Measurements from ENCODE around the gene EID3.
"Not testable (repeated sequence)": the region's sequence is repeated elsewhere in the genome, so short reads cannot be mapped to it uniquely, and the experiment has no call there.

Gene EID3

DNA sequence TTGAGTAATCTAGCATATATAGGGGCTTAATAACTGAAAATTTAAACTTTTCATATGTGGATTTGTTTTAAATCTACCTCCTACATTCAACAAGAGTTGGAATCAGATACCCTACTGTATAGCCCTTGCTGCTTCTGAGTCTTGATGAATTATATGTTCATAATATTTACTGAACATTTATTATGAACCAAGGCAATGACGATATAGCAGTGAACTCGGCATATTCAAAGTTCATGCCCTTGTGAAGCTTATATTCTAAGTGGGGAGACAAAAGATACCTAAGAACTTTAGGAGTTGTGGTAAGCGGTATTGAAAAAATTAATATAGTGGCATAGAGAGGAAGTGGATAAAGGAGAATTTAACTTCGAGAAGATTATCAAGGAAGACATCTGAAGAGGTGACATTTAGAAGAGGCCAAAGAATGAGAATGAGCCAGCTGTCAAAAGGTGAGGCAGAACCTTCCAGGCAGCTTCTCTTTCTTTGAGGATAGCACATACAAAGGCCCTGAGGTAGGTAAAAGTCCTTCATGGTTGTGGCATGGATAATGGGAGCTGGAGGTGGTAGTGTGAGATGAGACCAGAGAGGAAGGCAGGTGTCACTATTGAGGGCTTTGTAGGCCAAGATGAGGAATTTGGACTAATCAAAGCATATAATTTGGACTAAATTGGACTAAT, 10.2 kb downstream of the EID3 start:
- no peak for DNase-seq

DNA sequence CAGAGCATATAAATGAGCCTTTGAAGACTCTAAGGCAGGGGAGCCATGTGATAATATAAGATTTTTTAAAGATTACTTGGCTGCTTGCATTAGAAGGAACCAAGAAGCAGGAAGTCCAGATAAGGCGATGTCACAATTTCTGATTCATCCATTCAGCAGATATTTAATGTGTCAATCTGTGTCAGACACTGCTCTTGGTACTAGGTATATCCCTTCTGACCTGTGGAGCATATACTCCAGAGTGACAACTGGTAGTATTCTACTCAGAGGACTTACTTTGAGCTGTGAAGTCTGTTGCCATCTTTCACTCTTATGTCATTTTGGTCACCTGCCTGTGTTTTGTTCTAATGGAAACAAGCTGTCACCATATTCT, 10.7 kb downstream of the EID3 start:
- DNase-seq = no peak

DNA sequence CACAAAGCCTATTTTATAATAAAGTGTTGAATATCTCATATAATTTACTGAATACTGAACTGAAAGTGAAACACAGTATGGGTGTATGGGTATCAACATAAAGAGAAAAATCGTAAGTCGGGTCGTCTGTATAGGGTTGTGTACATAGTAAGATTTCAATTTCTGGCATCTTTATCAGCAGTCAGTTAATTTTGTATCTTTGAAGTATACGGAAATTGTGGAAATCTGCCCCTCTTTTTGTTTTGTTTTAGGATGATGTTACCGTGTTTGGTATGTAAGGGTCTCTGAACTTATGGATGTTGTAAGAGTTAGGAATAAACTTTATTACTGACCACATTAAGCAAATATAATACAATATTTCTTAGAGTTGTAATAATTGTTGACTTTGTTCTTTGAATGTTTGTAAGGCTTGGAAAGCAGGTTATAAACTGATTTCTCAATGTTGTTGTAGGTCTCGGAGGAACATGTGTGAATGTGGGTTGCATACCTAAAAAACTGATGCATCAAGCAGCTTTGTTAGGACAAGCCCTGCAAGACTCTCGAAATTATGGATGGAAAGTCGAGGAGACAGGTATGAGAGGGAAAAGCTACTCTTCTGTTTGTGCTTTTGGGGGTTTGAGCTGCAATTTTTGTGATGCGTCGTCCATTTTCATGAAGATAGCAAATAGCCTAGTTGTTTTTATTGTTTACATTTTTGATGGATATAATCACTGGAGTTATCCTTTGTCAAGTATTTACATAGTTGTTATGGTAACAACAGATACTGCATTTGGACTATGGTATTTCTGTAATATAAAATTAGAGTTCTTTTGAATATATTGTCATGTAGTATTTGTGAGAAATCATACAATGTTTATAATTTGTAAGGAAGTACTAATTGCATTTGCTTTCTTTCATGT, 12.0 kb downstream of the EID3 start:
- no peak for DNase-seq

DNA sequence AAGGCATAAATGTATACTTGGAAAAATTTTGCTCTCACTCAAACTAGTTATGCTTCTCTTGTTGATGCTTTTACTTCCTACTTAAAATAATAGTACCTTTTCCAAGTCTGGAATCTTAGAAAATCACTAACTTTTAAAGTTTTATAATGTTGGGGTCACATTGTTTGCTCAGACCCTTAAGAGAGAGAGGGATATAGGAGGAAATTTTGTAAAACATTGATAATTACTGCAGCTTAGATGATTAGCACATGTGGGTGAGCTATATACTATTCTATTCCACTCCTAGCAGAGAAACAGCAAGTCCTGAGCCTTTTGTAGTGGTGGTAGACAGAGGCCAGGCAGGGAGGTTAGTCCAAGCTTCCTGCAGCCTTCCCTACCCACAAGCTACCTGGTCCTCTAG, 13.4 kb downstream of the EID3 start:
- no peak for DNase-seq

DNA sequence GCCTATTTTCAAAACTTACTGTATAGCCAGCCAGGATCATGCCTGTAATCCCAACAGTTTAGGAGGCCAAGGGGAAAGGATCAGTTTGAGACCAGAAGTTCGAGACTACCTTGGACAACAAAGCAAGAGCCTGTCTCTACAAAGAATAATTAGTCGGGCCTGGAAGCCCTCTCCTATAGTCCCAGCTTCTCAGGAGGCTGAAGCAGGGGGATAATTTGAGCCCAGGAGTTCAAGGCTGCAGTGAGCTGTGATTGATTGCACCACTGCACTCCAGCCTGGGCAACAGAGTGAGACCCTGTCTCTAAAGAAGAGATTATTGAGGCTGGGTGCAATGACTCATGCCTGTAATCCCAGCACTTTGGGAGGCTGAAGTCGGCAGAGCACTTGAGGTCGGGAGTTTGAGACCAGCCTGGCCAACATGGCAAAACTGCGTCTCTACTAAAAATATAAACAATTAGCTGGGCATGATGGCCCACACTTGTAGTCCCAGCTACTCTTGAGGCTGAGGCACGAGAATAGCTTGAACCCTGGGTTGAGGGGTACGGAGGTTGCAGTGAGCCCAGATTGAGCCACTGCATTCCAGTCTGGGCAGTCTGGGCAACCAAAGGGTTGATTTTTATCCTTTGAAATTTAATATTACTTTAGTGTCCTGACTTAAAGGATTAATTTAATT, 14.1 kb downstream of the EID3 start:
- DNase-seq = no peak

DNA sequence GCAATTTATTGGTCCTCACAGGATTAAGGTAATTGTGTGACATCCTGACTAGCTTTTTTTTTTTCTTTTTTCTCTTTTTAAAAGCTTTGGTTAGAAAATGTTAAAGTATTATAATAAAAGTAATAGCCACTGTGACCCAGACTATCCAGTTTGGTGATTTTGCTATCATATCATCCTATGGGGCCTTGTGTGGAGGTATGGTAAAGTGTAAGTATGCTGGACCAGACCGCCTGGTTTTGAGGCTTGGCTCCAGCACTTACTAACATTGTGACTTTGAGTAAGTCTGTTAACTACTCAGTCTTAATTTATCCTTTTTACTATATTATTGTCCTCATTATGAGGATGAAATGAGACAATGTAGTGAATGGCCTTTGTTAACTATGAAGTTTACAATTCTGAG, 15.5 kb downstream of the EID3 start:
- no peak for DNase-seq

DNA sequence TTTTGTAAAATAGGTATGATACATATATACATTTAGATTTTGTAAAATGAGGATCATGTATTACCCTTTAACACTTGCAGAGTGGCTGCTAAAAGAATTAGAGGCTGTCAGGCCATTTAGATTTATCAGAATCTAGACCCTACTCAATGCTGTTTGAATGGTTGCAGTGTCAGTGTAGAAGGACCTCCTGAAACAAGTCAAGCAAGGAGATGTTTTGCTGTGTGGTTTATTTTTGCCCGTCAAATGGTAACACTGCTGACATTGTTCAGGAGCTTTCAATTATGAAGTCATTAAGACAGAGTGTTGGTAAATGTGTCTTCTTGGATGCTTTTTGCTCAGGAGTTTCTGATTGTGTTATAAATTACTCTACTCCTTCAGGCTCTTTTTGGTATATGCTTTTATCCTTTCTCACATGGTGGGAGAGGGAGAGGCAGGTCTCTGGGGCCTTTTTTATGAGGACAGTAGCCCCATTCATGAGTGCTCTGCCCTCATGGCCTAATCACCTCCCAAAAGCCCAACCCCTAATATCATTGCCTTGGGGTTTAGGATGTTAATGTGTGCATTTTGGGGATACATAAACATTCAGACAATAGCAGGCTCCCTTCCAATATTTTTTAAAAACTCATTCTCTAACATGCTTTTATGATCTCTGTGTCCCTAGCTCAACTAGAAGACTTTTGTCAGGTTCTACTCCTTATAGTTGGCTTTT, 16.5 kb downstream of the EID3 start:
- DNase-seq = no peak

DNA sequence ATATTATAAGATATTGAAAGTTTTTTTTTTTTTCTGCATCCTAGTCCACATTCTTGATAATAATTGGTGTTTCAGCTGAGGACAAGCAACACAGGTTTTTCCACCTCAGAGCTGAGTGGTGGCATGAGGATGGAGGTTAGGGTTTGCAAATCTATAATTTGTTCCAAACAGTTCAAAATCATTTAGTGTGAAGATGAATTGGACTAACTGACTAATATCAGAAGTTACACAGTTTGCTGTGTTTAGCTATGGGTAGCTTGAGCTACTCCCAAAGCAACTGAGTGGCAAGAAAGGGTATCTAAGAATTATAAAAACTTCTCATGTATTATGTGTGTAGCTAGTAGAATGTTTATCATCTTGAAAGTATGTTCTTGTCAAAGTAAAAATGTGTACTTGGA, 17.1 kb downstream of the EID3 start:
- no peak for DNase-seq

DNA sequence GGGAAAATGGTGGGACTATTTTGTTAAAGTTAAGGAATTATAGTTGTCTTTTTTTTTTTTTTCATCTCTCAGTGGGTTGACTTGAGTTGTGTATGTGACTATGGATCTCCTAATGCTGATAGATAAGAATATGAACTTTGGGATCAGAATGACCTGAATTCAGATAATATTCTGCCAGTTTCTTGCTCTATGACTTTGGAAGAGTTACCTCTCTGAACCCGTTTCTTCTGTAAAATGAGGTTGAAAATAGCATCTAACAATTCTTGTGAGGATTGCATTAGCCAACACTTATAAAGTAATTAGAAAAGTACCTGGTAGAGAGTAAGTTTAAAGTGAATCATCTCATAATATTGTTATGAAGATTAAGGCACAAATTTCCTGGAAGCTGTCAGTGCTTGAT, 18.4 kb downstream of the EID3 start:
- DNase-seq = no peak

DNA sequence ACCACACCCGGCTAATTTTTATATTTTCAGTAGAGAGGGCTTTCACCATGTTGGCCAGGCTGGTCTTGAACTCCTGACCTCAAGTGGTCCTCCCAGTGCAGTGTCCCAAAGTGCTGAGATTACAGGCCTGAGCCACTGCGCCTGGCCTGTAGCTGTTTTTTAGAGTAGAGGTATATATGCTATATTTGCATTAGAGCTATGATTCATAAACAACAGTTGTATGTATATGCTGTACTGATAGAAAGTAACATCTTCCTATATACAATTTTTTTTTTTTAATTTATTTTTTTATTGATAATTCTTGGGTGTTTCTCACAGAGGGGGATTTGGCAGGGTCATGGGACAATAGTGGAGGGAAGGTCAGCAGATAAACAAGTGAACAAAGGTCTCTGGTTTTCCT, 19.0 kb downstream of the EID3 start:
- not testable (repeated sequence) for DNase-seq

DNA sequence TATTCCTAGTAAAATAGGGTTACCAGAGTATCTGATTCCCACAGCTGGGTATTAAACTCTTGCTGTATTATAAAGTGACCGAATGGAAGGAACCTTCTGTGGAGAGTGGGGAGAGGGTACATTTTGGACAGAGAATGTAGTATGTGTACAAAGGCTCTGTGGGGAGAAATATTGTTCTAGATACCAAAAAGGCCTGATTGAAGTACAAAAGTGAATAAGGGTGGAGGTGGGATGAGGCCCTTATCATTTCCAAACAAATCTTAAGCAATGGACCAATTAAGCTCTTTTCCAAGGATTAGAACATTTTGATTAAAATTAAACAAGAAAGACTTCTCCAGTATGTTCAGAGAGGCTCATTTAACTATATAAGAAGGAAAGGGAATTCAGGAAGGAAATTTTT, 20.4 kb downstream of the EID3 start:
- DNase-seq = no peak

DNA sequence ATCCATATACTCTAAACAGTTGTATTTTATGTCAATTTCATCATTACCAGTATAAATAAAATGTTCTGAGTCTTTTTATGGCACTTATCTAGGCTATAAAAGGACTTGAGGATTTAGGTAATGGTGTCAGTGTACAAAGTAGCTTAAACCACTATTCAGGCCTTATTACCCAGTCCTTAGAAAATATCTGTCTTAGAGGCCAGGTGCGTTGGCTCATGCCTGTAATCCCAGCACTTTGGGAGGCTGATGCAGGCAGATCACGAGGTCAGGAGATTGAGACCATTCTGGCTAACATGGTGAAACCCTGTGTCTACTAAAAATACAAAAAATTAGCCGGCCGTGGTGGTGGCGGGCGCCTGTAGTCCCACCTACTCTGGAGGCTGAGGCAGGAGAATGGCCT, 24.7 kb downstream of the EID3 start:
- DNase-seq = not testable (repeated sequence)

DNA sequence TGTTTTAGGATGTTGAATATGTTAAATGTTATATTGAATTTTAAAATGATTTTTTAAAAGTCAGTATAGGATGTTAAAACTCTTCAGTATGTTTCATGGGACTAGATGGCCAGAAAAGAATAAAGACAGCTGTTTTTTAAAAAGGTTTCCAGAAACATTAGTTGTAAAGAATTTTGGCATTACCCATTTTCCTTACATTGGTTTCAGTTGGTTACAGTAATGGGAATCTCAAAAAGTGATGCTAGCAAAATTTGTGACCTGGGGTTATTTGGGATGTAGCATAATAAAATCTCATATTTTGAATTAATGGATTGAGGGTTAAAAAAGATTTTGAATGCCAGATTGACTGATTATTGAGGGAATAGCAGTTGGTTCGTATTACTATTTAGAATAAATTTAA, 25.3 kb downstream of the EID3 start:
- DNase-seq = no peak

DNA sequence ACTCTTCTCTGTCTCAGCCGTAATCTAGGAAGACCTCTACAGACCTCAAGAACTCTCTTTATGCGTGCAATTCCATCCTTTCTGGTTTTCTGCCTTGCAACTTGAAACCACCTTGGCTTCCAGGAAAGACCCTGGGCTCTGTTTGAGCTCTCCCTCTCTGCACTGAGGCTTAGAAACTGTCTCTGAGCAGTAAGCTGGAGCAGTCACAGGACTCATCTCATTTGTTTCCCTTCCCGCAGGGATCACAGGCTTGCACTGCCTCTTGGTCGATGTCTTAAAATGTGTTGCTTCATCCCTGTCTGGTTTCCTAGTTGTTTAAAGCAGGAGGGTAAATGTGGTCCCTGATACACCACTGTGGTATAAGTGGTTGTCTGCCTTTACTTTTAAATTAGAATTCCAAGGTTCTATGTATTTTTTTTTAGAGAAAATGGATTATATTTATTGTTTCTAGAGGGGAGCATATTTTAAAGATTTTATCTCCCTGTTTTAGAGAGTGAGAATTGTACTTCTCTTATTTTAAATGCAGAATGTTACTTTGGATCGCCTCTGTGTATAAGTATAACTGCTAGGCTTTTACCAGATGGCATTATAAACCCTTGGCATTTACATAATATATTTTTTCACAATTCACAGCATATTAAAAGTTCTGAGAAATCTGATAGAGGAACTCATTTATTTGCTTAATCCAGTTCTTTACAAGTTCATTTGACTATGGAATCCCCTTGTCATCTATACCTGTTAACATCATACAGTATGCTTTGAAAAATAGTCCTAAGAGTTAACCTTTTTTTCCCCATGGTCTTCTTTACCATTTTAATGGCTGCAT, 26.4 kb downstream of the EID3 start:
- DNase-seq = no peak

DNA sequence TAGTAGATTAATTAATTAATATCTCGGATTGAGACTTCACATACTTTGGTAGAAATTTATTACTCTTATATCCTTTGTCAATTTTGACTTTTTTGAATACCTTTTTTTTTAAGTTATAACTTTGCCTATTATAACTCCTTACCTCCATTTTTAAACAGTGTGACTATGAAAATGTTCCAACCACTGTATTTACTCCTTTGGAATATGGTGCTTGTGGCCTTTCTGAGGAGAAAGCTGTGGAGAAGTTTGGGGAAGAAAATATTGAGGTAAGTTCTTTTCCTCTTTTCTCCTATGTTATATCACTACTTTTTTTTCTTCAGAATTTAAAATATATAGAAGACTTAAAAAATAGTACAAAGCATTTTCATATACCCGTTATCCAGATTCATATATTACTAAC, 27.8 kb downstream of the EID3 start:
- DNase-seq = no peak

DNA sequence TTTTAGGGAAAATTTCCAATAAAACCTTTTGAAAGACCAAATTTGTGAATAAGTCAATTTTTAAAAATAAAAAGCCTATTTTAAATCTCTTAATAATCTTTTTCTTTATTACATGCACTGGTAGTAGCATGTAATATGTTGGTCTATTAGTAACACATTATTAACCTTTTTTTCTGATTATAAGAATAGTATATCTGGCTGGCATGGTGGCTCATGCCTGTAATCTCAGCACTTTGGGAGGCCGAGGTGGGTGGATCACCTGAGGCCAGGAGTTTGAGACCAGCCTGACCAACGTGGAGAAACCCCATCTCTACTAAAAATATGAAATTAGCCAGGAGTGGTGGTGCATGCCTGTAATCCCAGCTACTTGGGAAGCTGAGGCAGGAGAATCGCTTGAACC, 28.7 kb downstream of the EID3 start:
- DNase-seq = not testable (repeated sequence)

DNA sequence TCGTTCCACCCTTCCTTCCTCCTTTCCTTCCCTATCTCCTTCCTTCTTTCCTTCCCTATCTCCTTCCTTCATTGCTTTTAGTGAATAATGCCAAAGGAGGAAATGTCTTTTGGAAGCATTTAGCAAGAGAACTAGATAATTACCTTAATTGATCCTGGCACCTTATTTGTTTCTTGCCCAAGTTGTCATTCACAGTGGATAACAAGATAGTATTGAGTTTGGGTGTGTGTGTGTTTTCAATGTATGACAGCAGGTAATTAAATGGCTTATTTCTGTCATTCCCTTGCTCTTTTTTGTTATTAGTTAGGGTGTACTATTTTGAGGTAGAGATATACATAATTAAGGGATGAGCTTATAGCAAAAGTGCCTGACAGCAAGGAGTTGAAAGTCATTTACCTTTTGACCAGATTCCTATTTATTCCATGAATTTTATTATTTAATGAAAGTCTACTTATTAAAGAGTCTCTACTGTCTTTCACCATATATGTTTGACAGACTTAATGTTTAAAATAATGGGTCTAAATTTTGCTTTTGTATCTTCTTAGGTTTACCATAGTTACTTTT, 30.2 kb downstream of the EID3 start:
- DNase-seq = no peak

DNA sequence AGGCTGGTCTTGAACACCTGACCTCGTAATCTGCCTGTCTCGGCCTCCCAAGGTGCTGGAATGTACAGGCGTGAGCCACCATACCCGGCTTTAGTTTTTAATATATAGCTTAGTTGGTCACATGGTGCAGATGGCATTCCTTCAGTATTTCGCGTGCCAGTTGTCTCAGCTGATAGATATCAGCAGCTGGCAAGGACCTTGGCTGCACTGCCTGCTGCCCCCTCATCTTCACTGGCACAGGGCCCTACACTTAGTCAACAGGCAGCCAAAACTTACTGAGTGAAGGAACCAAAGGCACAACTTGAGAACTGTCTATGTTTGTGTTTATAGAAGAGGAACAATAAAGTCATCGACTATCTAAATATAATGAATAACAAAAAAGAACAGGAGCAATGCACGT, 31.0 kb downstream of the EID3 start:
- no peak for DNase-seq

DNA sequence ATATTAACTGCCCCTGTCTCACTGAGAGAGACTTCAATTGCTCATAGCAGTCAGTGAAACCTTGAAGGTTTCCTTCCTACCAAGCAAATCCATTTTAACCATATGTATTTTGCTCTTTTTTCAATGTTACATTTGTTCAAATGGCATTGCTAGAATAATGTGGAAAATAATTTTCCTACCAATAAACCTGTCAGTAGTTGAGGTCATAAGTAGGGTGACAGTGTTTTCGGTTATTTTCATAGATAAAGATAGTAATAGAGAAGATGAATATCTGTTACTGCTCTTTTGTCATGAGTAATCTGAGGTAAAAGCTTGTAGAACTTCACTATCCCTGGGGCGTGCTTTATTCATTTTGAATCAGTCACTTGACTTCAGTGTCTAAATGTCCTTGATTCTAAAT, 32.6 kb downstream of the EID3 start:
- no peak for DNase-seq

DNA sequence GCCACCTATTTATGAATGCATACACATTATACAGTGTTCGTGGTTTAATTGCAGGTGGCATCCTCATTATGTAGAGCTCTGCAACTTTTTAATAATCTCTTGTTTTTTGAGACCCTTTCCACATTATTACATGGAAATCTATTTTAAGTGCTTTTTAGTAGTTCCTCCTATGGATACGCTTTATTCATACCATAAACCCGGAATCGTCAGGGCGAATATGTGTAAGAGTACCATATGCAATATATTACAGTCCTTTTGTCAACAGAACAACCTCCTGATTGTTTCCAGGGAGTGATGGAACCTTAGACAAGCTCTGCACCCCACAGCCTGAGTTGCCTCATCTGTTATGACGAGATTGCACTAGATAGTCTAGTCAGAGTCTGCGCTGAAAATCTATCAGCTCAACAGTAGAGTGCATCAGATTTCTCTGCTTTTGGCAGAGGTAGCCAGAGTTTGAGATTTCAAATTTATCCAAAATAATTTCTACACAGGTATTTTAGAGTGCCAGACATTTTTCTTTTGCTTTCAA, 33.6 kb downstream of the EID3 start:
- DNase-seq = no peak

DNA sequence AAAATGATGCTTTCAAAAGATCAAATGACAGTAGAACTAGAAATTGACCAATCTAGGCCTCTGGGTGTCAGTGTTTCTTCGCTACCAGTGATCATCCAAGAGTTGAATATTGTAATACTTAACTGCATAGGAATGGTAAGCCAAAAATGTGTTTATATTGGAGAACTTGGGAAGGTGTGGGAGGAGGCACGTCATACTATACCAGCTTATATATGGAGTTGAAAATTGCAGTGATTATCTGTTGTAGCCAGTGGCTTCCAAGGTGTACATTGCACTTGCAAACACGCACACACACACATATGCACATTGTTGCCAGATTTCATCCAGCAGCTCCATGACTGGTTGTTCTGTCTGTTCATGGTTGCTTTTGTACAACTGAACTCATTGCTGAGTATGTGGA, 36.1 kb downstream of the EID3 start:
- no peak for DNase-seq

DNA sequence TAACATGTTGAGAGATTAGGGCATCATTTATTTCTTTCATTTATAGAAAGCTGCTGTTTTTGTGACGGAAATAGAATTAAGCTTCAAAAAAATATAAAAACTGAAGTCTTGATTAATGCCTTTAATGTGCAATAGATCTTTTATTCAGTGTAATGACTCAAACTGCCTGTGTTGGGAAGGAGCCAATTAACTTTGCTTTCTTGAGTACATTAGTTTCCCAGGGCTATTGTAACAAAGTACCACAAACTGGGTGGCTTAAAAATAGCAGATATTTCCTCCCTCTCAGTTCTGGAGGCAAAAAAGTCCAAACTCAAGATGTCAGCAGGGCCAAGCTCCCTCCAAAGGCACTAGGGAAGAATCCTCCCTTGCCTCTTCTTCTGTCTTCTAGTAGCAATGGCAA, 36.6 kb downstream of the EID3 start:
- DNase-seq = no peak
